Measurements from ENCODE around the gene ACP3.

GRCh38 chr3:132354916-132355702 is 37.9 kb downstream of the ACP3 start:
- TF ChIP-seq, protein P1, sequence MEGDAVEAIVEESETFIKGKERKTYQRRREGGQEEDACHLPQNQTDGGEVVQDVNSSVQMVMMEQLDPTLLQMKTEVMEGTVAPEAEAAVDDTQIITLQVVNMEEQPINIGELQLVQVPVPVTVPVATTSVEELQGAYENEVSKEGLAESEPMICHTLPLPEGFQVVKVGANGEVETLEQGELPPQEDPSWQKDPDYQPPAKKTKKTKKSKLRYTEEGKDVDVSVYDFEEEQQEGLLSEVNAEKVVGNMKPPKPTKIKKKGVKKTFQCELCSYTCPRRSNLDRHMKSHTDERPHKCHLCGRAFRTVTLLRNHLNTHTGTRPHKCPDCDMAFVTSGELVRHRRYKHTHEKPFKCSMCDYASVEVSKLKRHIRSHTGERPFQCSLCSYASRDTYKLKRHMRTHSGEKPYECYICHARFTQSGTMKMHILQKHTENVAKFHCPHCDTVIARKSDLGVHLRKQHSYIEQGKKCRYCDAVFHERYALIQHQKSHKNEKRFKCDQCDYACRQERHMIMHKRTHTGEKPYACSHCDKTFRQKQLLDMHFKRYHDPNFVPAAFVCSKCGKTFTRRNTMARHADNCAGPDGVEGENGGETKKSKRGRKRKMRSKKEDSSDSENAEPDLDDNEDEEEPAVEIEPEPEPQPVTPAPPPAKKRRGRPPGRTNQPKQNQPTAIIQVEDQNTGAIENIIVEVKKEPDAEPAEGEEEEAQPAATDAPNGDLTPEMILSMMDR (IDR thresholded peaks at IDR 0.05; ENCODE audit: low read length): no peak
- no peak for TF ChIP-seq EZH2 (IDR thresholded peaks at IDR 0.05; ENCODE audit: borderline replicate concordance, low read length)
